ENCODE measurements around the gene SORL1.
"Not testable (repeated sequence)": the region's sequence is repeated elsewhere in the genome, so short reads cannot be mapped to it uniquely, and the experiment has no call there.

SORL1 gene

DNA sequence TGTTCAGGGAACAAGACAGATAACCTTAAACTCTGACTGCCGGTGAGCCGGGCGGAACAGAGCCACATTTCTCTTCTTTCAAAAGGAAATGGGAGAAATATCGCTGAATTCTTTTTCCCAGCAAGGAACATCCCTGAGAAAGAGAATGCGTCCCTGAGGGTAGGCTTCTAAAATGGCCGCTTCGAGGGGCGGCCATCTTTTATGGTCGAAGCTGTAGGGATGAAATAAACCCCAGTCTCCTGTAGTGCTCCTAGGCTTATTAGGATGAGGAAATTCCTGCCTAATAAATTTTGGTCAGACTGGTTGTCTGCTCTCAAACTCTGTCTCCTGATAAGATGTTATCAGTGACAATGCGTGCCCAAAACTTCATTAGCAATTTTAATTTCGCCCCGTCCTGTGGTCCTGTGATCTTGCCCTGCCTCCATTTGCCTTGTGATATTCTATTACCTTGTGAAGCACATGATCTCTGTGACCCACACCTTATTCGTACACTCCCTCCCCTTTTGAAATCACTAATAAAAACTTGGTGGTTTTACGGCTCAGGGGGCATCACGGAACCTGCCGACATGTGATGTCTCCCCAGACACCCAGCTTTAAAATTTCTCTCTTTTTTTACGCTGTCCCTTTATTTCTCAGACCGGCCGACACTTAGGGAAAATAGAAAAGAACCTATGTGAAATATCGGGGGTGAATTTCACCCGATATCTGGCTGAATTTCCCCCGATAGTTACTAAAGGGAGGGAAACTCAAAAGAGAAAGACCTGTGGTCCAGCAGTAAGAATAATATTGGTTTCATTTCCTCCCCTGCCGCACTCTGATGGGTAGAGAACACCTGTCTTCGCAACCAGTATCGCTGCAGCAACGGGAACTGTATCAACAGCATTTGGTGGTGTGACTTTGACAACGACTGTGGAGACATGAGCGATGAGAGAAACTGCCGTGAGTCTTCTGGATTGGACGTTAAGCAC is 117.5 kb downstream of the SORL1 start:
- not testable (repeated sequence) for DNase-seq

GRCh38 chr11:121570453-121570852 is 118.3 kb downstream of the SORL1 start:
- DNase-seq = no peak

DNA sequence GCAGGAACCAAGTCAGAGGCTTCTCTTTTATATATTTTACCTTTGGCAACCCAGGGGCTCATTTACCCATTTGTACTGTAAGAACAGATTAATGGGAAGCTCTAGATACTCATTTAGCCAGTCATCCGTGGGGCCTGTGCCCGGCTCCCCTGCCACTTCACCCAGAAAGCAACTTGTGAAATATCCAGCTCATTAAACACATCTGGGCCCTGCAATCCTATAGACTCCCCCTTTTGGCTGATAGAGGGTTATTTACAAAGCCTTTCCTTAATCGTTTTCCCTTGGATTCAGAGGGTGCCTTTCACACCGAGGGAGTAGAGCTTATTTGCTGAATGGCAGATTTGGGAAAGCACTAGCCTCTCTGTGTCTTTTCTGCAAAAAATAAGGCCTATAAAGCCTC is 119.4 kb downstream of the SORL1 start:
- no peak for DNase-seq

GRCh38 chr11:121572571-121573059 is 120.5 kb downstream of the SORL1 start:
- no peak for DNase-seq

- no peak for DNase-seq
Observed at GRCh38 chr11:121574801-121575200, 122.7 kb downstream of the SORL1 start.

- DNase-seq = no peak
Observed at GRCh38 chr11:121575250-121575962, 123.3 kb downstream of the SORL1 start.

DNA sequence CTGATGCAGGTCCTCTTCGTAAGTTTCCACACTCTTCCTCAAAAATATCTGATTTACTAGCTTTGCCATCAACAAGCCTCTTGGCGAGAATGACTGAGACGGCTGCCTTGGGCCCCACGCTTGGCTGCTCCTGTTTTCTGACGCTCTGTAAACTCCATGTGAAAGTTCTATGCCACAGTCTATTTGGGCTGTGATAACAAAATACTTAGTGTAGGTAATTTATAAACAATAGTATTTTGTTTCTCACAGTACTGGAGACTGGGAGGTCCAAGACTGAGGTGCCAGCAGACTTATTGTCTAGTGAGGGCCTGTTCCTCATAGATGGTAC is 123.8 kb downstream of the SORL1 start:
- no peak for DNase-seq

DNA sequence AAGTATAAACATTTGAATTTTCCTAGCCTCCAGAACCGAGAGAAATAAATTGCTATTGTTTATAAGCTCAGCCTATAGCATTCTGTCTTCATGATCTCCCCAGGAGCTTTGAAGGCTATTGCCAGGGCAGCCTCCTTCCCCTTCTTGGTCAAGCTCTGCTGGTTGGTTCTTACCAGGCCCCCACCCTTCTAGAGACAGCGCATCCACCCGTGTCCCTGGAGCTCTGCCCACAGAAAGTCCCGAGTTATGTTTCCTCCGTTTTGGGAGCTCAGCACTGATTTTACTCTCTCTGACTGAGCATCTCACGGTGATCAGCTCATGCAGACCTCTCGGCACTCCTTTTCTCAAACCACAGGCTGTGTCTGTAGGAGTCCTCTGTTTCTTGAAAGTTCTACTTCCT is 124.4 kb downstream of the SORL1 start:
- DNase-seq = no peak

DNA sequence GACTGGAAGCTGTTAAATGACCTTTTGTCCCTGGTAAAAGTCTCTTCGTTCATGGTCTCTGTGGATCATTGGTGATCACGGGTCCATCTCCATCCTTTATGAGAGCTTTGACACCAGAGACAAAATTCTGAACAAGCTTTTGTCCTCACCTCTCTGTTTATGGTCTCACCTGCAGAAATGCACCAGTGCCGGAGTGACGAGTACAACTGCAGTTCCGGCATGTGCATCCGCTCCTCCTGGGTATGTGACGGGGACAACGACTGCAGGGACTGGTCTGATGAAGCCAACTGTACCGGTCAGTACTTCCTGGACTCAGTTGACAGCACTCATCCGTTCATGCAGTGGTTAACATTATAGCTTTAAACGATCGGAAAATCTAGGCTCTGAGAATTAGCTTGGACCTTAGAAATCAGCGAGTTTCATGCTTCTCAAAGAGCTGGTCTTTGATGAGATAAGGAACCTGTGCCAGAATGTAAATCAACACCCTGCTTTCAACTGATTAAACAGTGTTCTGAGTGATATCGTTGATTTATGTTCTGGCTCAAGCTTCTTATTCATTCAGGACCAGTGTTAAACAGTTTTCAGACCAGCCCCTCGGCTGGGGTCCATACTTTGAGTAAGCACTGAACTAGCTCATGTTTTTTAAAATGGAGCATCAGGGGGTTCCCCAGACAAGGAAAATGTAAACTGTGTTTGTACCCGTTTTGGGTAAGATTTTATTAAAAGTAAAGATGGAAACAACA is 125.2 kb downstream of the SORL1 start:
- no peak for DNase-seq

DNA sequence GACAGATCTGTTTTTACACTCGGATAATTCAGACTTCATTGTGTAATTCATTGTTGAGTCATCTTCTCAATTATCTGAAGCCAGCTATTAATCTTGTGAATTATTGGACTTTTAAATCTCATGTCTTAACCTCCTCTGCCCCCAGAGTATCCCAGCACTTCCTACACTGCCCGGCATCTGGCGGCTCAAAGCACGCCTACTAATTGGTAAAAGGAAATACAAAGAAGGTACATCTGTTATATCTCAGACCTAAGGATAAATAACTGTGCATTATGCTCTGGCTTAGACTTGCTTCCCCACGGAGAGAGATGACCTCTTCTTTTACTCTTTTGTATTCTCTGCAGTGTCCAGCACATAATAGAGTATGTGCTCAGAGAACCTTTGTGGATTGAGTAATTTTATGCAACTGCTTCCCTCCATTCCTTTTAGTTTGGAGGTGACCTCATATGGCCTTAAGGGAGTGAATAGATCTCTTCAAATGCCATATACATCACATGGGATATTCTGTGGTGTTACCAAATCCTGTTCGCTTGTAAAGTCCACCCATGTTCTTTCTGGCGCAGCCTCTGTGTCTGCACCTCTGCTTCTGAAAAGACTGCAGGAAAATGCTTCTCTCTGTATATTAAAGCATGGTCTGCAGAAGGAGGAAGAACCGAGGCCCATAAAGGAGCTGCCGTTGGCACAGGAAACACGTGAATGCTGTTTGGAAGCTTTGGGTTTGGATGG is 126.3 kb downstream of the SORL1 start:
- DNase-seq = no peak

GRCh38 chr11:121580154-121580553 is 128.0 kb downstream of the SORL1 start:
- DNase-seq = no peak

DNA sequence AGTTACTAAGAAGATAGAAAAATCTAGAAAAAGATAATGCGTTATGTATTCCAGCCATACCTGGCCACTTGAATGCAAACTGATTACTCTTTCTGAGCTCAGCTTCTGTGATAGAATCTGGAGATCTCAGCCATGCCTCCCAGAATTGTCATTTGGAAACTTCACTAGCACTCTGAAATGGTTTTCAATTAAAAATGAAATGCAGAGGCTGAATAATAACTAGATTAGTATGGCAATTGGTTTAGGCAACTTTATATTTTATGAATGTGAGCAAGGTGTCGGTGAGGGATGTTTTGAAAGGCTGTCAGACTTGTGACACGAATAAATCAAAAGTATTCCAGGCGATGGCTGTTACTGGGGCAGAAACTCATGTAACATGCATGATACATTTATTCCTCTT is 129.5 kb downstream of the SORL1 start:
- DNase-seq = no peak

DNA sequence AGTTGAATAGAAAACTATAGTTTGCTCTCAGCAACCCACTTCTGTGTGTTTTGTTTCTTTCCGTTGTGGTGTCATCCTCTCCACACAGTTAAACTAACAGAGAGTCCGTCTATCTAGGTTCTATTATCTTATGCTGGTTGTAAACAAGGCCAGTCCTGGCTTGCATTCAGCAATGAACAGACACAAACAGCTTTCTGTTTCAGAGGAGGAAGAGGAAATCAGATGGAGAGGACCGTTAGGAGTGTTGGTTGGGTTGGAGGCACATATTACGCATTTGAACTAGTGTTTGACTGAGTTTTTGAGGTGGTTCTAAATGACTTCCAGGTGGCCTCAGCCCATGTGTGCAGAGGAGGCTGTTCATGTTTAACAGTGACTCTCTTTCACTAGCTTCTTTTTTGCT is 130.2 kb downstream of the SORL1 start:
- DNase-seq = no peak

GRCh38 chr11:121583825-121584224 is 131.7 kb downstream of the SORL1 start:
- no peak for DNase-seq

GRCh38 chr11:121586750-121587149 is 134.6 kb downstream of the SORL1 start:
- DNase-seq = no peak

- no peak for DNase-seq
Observed at GRCh38 chr11:121587182-121587581, 135.1 kb downstream of the SORL1 start.

DNA sequence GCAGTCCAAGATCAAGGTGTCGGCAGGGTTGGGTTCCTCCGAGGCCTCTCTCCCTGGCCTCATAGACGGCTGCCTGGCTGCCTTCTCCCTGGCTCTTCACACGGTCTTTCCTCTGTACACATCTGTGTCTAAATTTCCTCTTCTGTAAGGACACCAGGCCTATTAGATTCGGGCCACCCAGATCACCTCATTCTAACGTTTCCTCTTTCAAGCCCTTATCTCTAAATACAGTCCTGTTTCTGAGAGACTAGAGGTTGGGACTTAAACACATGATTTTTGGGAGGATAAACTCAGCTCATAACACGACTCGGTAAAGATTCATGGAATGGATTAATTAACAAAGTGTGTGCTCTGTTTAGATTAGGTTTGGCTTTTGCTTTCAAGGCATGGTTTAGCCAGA is 136.6 kb downstream of the SORL1 start:
- DNase-seq = no peak

GRCh38 chr11:121589946-121590537 is 137.9 kb downstream of the SORL1 start:
- DNase-seq = no peak

DNA sequence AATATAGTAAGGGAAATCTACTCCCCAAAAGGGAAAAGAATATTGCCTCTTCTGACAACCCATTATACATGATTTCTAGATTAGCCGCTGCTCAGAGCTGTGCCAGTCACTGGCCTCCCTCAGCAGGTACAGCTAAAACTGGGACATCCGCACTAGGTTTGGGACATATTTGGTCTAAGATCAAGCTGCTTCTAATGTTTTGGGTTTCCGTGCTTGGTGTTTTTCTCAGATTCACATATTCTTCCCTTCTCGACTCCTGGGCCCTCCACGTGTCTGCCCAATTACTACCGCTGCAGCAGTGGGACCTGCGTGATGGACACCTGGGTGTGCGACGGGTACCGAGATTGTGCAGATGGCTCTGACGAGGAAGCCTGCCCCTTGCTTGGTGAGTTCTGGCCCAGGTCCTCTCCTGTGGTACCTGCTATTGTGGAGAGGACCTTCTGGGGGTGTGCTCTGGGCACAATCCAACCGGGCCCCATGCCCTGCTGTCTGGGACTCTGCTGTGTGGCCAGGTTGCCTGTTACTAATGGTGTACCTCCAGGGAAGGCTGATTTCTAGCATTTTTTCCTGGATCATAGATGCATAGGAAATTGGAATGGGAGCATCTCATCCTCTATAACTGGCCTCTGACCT is 138.8 kb downstream of the SORL1 start:
- no peak for DNase-seq

GRCh38 chr11:121591405-121592033 is 139.4 kb downstream of the SORL1 start:
- peak; percentile 63 to 70 for DNase-seq

- no peak for DNase-seq
Observed at GRCh38 chr11:121592708-121593107, 140.6 kb downstream of the SORL1 start.

Data from AML-193 (cell line).